ENCODE measurements around the gene ADCY5. TPM values are rescaled to one million over a fixed set of nuclear protein-coding genes. Genes with fewer than 3 reads are reported as not detected.

Gene ADCY5
- total RNA-seq, 2 donors from 2014 or later = 12.9 to 69.6 TPM

- WGBS = 100% methylated on average over 3 of the region's 3 CpGs
- Histone ChIP-seq H3K4me1 (replicated peaks) (no peaks in the 10 kb centered on the region), H3K9me3 (no peaks in the 10 kb centered on the region), H3K4me3 (no peak overlapping the region), H3K27ac (no peak overlapping the region), H3K36me3 (no peaks in the 10 kb centered on the region), H3K27me3 (replicated peaks; ENCODE audit: insufficient read depth) (no peaks in the 10 kb centered on the region)
- DNase-seq (ENCODE audit: low spot score) = no peak
- TF ChIP-seq CTCF (IDR thresholded peaks at IDR 0.05) (no peak), POLR2AphosphoS5 (IDR thresholded peaks at IDR 0.05) (no peak), POLR2A (IDR thresholded peaks at IDR 0.05) (no peak)
- intact Hi-C loops (cut with DNase I) = no loop called here
These were observed 79.8 kb downstream of the ADCY5 start for GRCh38 chr3:123369085-123369484.

GRCh38 chr3:123367467-123368154 is 81.3 kb downstream of the ADCY5 start:
- 62% methylated on average over 9 of the region's 9 CpGs for whole genome bisulfite sequencing
- no peaks in the 10 kb centered on the region for H3K27me3 ChIP-seq (replicated peaks; ENCODE audit: insufficient read depth)
- H3K27ac ChIP-seq = no peak overlapping the region
- H3K4me1 ChIP-seq (replicated peaks) = no peaks in the 10 kb centered on the region
- intact Hi-C loops (cut with DNase I) = no loop called here
- H3K36me3 ChIP-seq = no peaks in the 10 kb centered on the region
- H3K4me3 ChIP-seq = no peak overlapping the region
- DNase-seq (ENCODE audit: low spot score) = no peak
- H3K9me3 ChIP-seq = no peaks in the 10 kb centered on the region
- TF ChIP-seq CTCF (IDR thresholded peaks at IDR 0.05) = no peak
- TF ChIP-seq POLR2AphosphoS5 (IDR thresholded peaks at IDR 0.05) = no peak
- TF ChIP-seq POLR2A (IDR thresholded peaks at IDR 0.05) = no peak

- intact Hi-C loops (cut with DNase I) = no loop called here
- peak in 2 of 4 experiments; percentile 17 to 29 for TF ChIP-seq CTCF (IDR thresholded peaks at IDR 0.05)
- no peak for TF ChIP-seq POLR2A (IDR thresholded peaks at IDR 0.05)
- WGBS = 69% methylated on average over 6 of the region's 6 CpGs
- H3K27me3 ChIP-seq (replicated peaks; ENCODE audit: insufficient read depth) = no peaks in the 10 kb centered on the region
- no peaks in the 10 kb centered on the region for H3K36me3 ChIP-seq
- no peak overlapping the region for H3K27ac ChIP-seq
- H3K4me1 ChIP-seq (replicated peaks) = no peaks in the 10 kb centered on the region
- no peak overlapping the region for H3K4me3 ChIP-seq
- DNase-seq (ENCODE audit: low spot score) = no peak
- H3K9me3 ChIP-seq = no peaks in the 10 kb centered on the region
These were observed 83.3 kb downstream of the ADCY5 start for GRCh38 chr3:123365450-123366143.

GRCh38 chr3:123361071-123361470 is 87.8 kb downstream of the ADCY5 start:
- Histone ChIP-seq H3K27me3 (replicated peaks; ENCODE audit: insufficient read depth) (no peaks in the 10 kb centered on the region), H3K4me1 (replicated peaks) (no peaks in the 10 kb centered on the region), H3K36me3 (no peaks in the 10 kb centered on the region), H3K4me3 (no peak overlapping the region), H3K27ac (no peak overlapping the region), H3K9me3 (no peaks in the 10 kb centered on the region)
- DNase-seq (ENCODE audit: low spot score) = no peak
- 74% methylated on average over 4 of the region's 4 CpGs for WGBS
- intact Hi-C loops (cut with DNase I) = no loop called here
- TF ChIP-seq POLR2AphosphoS5 (IDR thresholded peaks at IDR 0.05) (no peak), POLR2A (IDR thresholded peaks at IDR 0.05) (no peak), CTCF (IDR thresholded peaks at IDR 0.05) (no peak)

- 66% methylated on average over 3 of the region's 3 CpGs for WGBS
- no peak for DNase-seq (ENCODE audit: low spot score)
- Histone ChIP-seq H3K27ac (no peak overlapping the region), H3K9me3 (no peaks in the 10 kb centered on the region), H3K4me1 (replicated peaks) (no peaks in the 10 kb centered on the region), H3K4me3 (no peak overlapping the region), H3K27me3 (replicated peaks; ENCODE audit: insufficient read depth) (no peaks in the 10 kb centered on the region), H3K36me3 (no peaks in the 10 kb centered on the region)
- intact Hi-C loops (cut with DNase I) = no loop called here
- TF ChIP-seq POLR2AphosphoS5 (IDR thresholded peaks at IDR 0.05) (no peak), CTCF (IDR thresholded peaks at IDR 0.05) (no peak), POLR2A (IDR thresholded peaks at IDR 0.05) (no peak)
These were observed 91.6 kb downstream of the ADCY5 start for GRCh38 chr3:123357275-123357674.

Data from prostate gland (tissue), 2 donors.